Liver (tissue), 9 donors: Measurements from ENCODE around the gene ITGA8. TPM values are rescaled to one million over a fixed set of nuclear protein-coding genes. Genes with fewer than 3 reads are reported as not detected.

Experiments
- DNase-seq: peaks from one replicate; pipeline ENCODE4 v3.0.0-alpha.2; 2017; ENCODE audit warnings: low spot score
- H3K27ac ChIP-seq, 2 donors: one replicate each; pipeline ENCODE4 v1.7.0; 2013; ENCODE audit warnings: inconsistent platforms in 2 of 2, low read length in 2 of 2, control low read depth in 1 of 2, low read depth in 1 of 2, mild to moderate bottlenecking in 1 of 2
- H3K27me3 ChIP-seq, 4 donors: one replicate each; pipeline versions ENCODE4 v1.6.1 to v1.7.0; 2013; ENCODE audit warnings: low read length in 3 of 4, inconsistent platforms in 1 of 4, mild to moderate bottlenecking in 1 of 4, moderate library complexity in 1 of 4; ENCODE audit not compliant: control insufficient read depth in 4 of 4, insufficient read depth in 4 of 4
- H3K36me3 ChIP-seq, 4 donors: one replicate each; pipeline versions ENCODE4 v1.6.1 to v1.7.0; 2013; ENCODE audit warnings: low read length in 3 of 4, mild to moderate bottlenecking in 3 of 4, low read depth in 1 of 4, moderate library complexity in 1 of 4; ENCODE audit not compliant: control insufficient read depth in 4 of 4, insufficient read depth in 3 of 4
- H3K4me1 ChIP-seq, 4 donors: one replicate each; pipeline versions ENCODE4 v1.6.1 to v1.7.0; 2013; ENCODE audit warnings: low read length in 3 of 4, mild to moderate bottlenecking in 3 of 4, moderate library complexity in 1 of 4; ENCODE audit not compliant: control insufficient read depth in 4 of 4, insufficient read depth in 4 of 4
- H3K4me3 ChIP-seq, 3 donors: one replicate each; pipeline versions ENCODE4 v1.6.1 to v1.7.0; 2013; ENCODE audit warnings: low read length in 3 of 3, control low read depth in 1 of 3, low read depth in 1 of 3, mild to moderate bottlenecking in 1 of 3
- H3K9ac ChIP-seq, 2 donors: one replicate each; pipeline ENCODE4 v1.7.0; 2013; ENCODE audit warnings: low read length in 2 of 2, mild to moderate bottlenecking in 2 of 2, moderate library complexity in 2 of 2, control low read depth in 1 of 2, low read depth in 1 of 2
- H3K9me3 ChIP-seq, 4 donors: one replicate each; pipeline versions ENCODE4 v1.6.1 to v1.7.0; 2013; ENCODE audit warnings: low read length in 3 of 4; ENCODE audit not compliant: control insufficient read depth in 4 of 4
- EGR1 ChIP-seq, 2 donors: IDR thresholded peaks; 2 replicates each; pipeline ENCODE4 v1.6.1; 2016 to 2018; ENCODE audit warnings: antibody characterized with exemption in 2 of 2, low read depth in 2 of 2
- FOXA1 ChIP-seq: IDR thresholded peaks from 2 replicates; pipeline ENCODE4 v1.6.1; 2016; ENCODE audit warnings: antibody characterized with exemption
- FOXA2 ChIP-seq: IDR thresholded peaks from 2 replicates; pipeline ENCODE4 v1.6.1; 2016; ENCODE audit warnings: antibody characterized with exemption
- GABPA ChIP-seq, 2 donors: IDR thresholded peaks in 1 of 2; conservative IDR thresholded peaks in 1 of 2; 2 replicates each; pipeline ENCODE4 v1.6.1; 2016; ENCODE audit warnings: antibody characterized with exemption in 2 of 2, mild to moderate bottlenecking in 1 of 2, moderate library complexity in 1 of 2
- HNF4A ChIP-seq, 2 donors: conservative IDR thresholded peaks; 2 replicates each; pipeline ENCODE4 v1.6.1; 2016; ENCODE audit warnings: antibody characterized with exemption in 2 of 2, mild to moderate bottlenecking in 2 of 2
- HNF4G ChIP-seq: IDR thresholded peaks from 2 replicates; pipeline ENCODE4 v1.6.1; 2016; ENCODE audit warnings: antibody characterized with exemption
- JUND ChIP-seq, 2 donors: IDR thresholded peaks; 2 replicates each; pipeline ENCODE4 v1.6.1; 2016; ENCODE audit warnings: antibody characterized with exemption in 2 of 2
- NR2F2 ChIP-seq: IDR thresholded peaks from 2 replicates; pipeline ENCODE4 v1.6.1; 2016; ENCODE audit warnings: antibody characterized with exemption
- RAD21 ChIP-seq, 2 donors: IDR thresholded peaks; 2 replicates each; pipeline ENCODE4 v1.6.1; 2016; ENCODE audit warnings: antibody characterized with exemption in 2 of 2, mild to moderate bottlenecking in 2 of 2
- SP1 ChIP-seq: IDR thresholded peaks from 2 replicates; pipeline ENCODE4 v1.6.1; 2018; ENCODE audit warnings: antibody characterized with exemption, mild to moderate bottlenecking
- TAF1 ChIP-seq: conservative IDR thresholded peaks from 2 replicates; pipeline ENCODE4 v1.6.1; 2016; ENCODE audit warnings: antibody characterized with exemption, mild to moderate bottlenecking
- YY1 ChIP-seq: IDR thresholded peaks from 2 replicates; pipeline ENCODE4 v1.6.1; 2016; ENCODE audit warnings: antibody characterized with exemption, mild to moderate bottlenecking
- WGBS: extraction: QIAGEN DNeasy Blood & Tissue Kit; methylation state at CpG from one replicate; pipeline ENCODE4 v1.1.7; 2013; 5-methylcytosine and 5-hydroxymethylcytosine counted together
- polyA plus RNA-seq, 2 donors: library from polyadenylated mRNA; stranded (reverse) in 1 of 2; unstranded in 1 of 2; fragments of 200-250 nt in 1 of 2; fragments of >200 nt in 1 of 2; fragmentation: Nextera tagmentation in 1 of 2; extraction: Ambion mirVana in 1 of 2; gene quantifications; one replicate each; pipeline versions ENCODE4 v1.2.1 to v1.2.3, GENCODE V29; 2013 to 2015
- total RNA-seq, 2 donors: library from RNA; depleted of rRNA; stranded (reverse); fragments of >200 nt; gene quantifications; one replicate each; pipeline ENCODE4 v1.2.3, GENCODE V29; 2014
- TF ChIP-seq, protein P1 (sequence below): IDR thresholded peaks from 2 replicates; pipeline ENCODE4 v1.6.1; 2016; ENCODE audit warnings: antibody characterized with exemption
- TF ChIP-seq, protein P2 (sequence below): IDR thresholded peaks from 2 replicates; pipeline ENCODE4 v1.6.1; 2016; ENCODE audit warnings: antibody characterized with exemption
- TF ChIP-seq, protein P3 (sequence below): IDR thresholded peaks from 2 replicates; pipeline ENCODE4 v1.6.1; 2016; ENCODE audit warnings: antibody characterized with exemption
- TF ChIP-seq, protein P4 (sequence below): fragments of 150-350 bp; IDR thresholded peaks from 2 replicates; pipeline ENCODE4 v1.5.1; 2017; ENCODE audit warnings: improper control_type of control experiment, low read depth, low read length; ENCODE audit not compliant: missing input control
- TF ChIP-seq, protein P5 (sequence below): IDR thresholded peaks from 2 replicates; pipeline ENCODE4 v1.6.1; 2016; ENCODE audit warnings: antibody characterized with exemption, mild to moderate bottlenecking
- donor health status: healthy.
- donor health status: healthy.
- donor health status: healthy.
- donor health status: healthy.
- donor health status: healthy.

The ITGA8 gene
- total and polyA plus RNA-seq, 4 donors, result 0.06 to 1.0 (median 0.60) TPM

DNA sequence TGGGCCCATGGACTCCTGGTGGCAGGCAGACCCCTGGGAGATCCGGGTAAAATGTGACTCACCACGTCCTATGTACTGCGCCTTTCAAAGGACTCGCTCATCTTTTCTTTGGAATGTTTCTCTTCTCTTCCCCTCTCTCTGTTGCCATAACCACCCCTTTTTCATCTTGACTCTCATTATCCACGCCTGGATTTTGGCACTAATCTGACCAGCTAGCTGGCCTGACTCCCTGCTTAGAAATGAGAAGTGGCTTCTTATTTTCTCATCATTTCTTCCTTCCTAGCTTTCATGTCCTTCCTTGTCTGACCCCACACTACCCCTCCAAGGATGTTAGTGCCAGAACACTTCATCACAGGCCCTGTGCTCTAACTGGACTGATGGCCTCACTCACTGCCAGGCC lies 250.6 kb downstream of the ITGA8 start:
- Histone ChIP-seq H3K9ac (no peak overlapping the region), H3K4me1 (no peaks in the 10 kb centered on the region), H3K4me3 (no peak overlapping the region), H3K27ac (no peak overlapping the region), H3K27me3 (peaks cover 0 to 8% (median 2%) of the 10 kb centered on the region in 4 donors), H3K36me3 (no peaks in the 10 kb centered on the region), H3K9me3 (no peaks in the 10 kb centered on the region)
- no peak for DNase-seq
- WGBS, result 86% methylated on average over 5 of the region's 5 CpGs
- TF ChIP-seq JUND (IDR thresholded peaks at IDR 0.05) (no peak), NR2F2 (no peak), GABPA (IDR thresholded peaks at IDR 0.05 in 1 of 2, conservative IDR thresholded peaks at IDR 0.05 in 1 of 2) (no peak), FOXA2 (no peak), HNF4G (no peak), SP1 (no peak), RAD21 (IDR thresholded peaks at IDR 0.05) (no peak), TAF1 (no peak), FOXA1 (no peak), HNF4A (conservative IDR thresholded peaks at IDR 0.05) (no peak), EGR1 (IDR thresholded peaks at IDR 0.05; ENCODE audit: low read depth in 2 of 2) (no peak)
- TF ChIP-seq, protein P1, sequence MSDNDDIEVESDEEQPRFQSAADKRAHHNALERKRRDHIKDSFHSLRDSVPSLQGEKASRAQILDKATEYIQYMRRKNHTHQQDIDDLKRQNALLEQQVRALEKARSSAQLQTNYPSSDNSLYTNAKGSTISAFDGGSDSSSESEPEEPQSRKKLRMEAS, result no peak
- TF ChIP-seq, protein P2, sequence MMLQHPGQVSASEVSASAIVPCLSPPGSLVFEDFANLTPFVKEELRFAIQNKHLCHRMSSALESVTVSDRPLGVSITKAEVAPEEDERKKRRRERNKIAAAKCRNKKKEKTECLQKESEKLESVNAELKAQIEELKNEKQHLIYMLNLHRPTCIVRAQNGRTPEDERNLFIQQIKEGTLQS, result no peak
- TF ChIP-seq, protein P3, sequence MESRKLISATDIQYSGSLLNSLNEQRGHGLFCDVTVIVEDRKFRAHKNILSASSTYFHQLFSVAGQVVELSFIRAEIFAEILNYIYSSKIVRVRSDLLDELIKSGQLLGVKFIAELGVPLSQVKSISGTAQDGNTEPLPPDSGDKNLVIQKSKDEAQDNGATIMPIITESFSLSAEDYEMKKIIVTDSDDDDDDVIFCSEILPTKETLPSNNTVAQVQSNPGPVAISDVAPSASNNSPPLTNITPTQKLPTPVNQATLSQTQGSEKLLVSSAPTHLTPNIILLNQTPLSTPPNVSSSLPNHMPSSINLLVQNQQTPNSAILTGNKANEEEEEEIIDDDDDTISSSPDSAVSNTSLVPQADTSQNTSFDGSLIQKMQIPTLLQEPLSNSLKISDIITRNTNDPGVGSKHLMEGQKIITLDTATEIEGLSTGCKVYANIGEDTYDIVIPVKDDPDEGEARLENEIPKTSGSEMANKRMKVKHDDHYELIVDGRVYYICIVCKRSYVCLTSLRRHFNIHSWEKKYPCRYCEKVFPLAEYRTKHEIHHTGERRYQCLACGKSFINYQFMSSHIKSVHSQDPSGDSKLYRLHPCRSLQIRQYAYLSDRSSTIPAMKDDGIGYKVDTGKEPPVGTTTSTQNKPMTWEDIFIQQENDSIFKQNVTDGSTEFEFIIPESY, result no peak
- TF ChIP-seq, protein P4, sequence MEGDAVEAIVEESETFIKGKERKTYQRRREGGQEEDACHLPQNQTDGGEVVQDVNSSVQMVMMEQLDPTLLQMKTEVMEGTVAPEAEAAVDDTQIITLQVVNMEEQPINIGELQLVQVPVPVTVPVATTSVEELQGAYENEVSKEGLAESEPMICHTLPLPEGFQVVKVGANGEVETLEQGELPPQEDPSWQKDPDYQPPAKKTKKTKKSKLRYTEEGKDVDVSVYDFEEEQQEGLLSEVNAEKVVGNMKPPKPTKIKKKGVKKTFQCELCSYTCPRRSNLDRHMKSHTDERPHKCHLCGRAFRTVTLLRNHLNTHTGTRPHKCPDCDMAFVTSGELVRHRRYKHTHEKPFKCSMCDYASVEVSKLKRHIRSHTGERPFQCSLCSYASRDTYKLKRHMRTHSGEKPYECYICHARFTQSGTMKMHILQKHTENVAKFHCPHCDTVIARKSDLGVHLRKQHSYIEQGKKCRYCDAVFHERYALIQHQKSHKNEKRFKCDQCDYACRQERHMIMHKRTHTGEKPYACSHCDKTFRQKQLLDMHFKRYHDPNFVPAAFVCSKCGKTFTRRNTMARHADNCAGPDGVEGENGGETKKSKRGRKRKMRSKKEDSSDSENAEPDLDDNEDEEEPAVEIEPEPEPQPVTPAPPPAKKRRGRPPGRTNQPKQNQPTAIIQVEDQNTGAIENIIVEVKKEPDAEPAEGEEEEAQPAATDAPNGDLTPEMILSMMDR, result no peak
- TF ChIP-seq, protein P5, sequence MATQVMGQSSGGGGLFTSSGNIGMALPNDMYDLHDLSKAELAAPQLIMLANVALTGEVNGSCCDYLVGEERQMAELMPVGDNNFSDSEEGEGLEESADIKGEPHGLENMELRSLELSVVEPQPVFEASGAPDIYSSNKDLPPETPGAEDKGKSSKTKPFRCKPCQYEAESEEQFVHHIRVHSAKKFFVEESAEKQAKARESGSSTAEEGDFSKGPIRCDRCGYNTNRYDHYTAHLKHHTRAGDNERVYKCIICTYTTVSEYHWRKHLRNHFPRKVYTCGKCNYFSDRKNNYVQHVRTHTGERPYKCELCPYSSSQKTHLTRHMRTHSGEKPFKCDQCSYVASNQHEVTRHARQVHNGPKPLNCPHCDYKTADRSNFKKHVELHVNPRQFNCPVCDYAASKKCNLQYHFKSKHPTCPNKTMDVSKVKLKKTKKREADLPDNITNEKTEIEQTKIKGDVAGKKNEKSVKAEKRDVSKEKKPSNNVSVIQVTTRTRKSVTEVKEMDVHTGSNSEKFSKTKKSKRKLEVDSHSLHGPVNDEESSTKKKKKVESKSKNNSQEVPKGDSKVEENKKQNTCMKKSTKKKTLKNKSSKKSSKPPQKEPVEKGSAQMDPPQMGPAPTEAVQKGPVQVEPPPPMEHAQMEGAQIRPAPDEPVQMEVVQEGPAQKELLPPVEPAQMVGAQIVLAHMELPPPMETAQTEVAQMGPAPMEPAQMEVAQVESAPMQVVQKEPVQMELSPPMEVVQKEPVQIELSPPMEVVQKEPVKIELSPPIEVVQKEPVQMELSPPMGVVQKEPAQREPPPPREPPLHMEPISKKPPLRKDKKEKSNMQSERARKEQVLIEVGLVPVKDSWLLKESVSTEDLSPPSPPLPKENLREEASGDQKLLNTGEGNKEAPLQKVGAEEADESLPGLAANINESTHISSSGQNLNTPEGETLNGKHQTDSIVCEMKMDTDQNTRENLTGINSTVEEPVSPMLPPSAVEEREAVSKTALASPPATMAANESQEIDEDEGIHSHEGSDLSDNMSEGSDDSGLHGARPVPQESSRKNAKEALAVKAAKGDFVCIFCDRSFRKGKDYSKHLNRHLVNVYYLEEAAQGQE, result no peak

DNA sequence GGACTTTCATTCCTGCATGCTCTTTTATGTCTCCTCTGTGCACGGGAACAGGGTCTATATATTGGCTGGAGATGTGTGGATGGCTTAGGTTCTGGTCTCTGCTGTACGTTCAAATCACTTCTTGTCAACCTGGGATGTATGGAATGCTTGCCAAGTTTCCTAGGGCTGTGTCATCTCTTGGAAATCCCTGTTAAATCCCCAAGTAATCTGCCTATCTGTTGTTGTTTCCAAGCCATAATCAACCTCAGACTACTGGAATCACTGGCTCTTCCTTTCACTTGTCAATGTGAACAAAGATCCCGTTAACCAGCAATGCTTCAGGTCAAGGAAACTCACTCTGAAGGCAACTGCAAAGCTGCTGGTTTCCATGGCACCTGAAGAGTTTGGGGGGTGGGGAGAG lies 255.3 kb downstream of the ITGA8 start:
- H3K4me3 ChIP-seq, result no peak overlapping the region
- WGBS, result 70% methylated on average over 3 of the region's 3 CpGs
- H3K27ac ChIP-seq, result no peak overlapping the region
- no peaks in the 10 kb centered on the region for H3K27me3 ChIP-seq
- no peak for DNase-seq
- TF ChIP-seq SP1, result no peak
- TF ChIP-seq, protein P2, result no peak
- TF ChIP-seq RAD21 (IDR thresholded peaks at IDR 0.05), result no peak
- no peak for TF ChIP-seq YY1
- no peak overlapping the region for H3K9ac ChIP-seq
- no peaks in the 10 kb centered on the region for H3K4me1 ChIP-seq
- no peaks in the 10 kb centered on the region for H3K9me3 ChIP-seq
- H3K36me3 ChIP-seq, result no peaks in the 10 kb centered on the region

Other genes starting within 250 kb of the ITGA8 start
- 10 to 100 TPM; 11.7 to 16.1 TPM for gene MINDY3, start 140.6 kb upstream of the ITGA8 start, total RNA-seq
- 10 to 100 TPM in 1 of 2 donors, 1 to 10 TPM in 1; 6.5 to 12.9 TPM for gene MINDY3, start 140.6 kb upstream of the ITGA8 start, polyA plus RNA-seq